Fibroblast of skin of scalp (primary cell): ENCODE results near the gene COL15A1.

Experiments
- DNase-seq: peaks from one replicate; pipeline ENCODE4 v3.0.0-alpha.2; 2013

Gene COL15A1

GRCh38 chr9:99114846-99115500 lies 171.3 kb downstream of the COL15A1 start:
- DNase-seq = no peak

GRCh38 chr9:99116003-99116411 lies 172.3 kb downstream of the COL15A1 start:
- DNase-seq = peak; percentile 27

- DNase-seq = no peak
Observed at GRCh38 chr9:99118782-99119466, 175.2 kb downstream of the COL15A1 start.

GRCh38 chr9:99119976-99120655 lies 176.4 kb downstream of the COL15A1 start:
- DNase-seq = no peak
